ENCODE results near the gene FAM90A1.
A peak's percentile ranks its signal among the peaks of the same experiment; 100 is the strongest.
"Not testable (repeated sequence)": the region's sequence is repeated elsewhere in the genome, so short reads cannot be mapped to it uniquely, and the experiment has no call there.

The FAM90A1 gene

DNA sequence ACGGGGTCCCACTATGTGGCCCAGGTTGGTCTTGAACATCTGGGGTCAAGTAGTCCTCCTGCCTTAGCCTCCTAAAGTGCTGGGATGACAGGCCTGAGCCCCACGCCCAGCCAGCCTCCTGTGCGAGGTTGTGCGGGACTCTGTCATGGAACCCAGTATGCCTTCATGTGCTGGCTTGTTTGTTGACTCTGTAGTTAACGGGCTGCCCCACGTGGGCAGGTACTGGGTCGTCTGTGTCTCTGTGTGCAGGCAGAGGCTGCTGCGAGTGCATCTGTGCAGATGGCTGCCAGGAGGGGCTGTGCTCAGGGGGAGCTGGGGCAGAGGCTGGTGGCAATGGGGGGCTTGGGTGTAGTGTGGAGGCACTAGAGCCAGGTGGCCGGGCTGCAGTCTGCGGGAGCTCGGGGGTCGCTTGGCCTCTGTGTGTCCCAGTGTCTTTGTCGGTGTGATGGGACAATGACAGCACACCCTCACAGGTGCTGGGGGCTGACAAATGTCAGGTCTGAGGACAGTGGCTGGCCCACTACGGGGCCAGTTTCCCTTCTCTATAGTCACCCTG lies 6.0 kb upstream of the FAM90A1 start:
- DNase-seq (ENCODE audit: low read depth) = not testable (repeated sequence)

DNA sequence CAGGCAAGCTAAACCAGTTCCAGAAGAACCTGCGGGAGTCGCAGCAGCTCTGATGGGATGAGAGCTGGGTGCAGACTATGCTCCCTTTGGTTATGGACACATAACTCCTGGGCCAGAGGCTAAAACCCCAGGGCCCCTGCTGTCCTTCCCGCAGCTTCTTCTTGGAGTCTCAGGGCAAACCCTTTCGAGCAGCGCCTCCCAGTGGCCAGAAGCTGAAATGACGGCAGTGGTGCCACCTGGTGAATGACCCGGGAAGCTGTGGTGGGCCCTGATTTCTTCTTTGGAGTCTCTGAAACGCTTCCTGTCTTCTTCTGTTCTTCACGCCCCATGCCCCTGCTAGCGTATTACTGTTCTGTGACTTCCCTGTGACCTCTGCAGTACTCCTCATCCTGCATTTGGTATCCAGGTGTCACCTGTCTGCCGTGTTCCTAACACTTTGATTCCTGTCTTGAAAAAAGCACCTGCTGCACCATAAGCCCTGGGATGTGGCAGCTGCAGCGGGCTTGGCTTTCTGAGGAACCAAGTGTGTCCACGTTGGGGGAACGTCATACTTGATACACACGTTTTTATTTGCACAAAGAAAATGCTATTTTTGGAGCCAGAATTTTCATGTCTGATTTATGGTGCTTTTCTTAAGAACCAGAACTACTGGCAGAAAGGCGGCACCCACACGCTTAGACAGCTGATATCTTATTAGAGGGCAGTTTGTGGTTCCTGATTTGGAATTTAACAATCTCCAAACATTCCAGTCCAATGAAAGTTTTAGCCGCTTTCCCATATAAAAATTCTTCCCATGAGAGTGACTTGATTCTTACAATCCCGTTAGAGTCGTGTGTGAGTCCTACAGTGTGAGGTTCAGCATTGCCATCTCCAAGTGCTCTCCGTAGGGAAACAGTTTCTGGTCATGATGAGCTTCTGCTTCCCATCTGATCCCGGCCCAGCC lies 4.5 kb upstream of the FAM90A1 start:
- DNase-seq (ENCODE audit: low read depth) = peak; percentile 48

DNA sequence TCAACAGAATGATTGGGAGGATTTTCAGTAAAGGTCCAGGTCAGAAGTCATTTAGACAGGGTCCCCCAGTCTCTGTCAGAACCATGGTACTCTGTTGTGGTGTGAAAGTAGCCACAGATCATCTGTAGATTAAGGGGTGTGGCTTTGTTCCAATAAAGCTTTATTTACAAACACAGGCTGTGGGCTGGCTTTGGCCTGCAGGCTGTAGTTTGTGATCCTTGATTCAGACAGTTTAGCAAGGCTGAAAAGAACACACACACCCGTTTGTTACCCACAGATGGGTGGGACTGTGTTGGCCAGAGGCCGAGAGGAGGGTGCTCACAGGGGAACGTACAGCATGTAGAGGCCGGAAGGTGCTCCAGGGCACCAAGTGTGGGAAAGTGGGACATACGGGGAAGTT lies 3.6 kb upstream of the FAM90A1 start:
- not testable (repeated sequence) for DNase-seq (ENCODE audit: low read depth)

DNA sequence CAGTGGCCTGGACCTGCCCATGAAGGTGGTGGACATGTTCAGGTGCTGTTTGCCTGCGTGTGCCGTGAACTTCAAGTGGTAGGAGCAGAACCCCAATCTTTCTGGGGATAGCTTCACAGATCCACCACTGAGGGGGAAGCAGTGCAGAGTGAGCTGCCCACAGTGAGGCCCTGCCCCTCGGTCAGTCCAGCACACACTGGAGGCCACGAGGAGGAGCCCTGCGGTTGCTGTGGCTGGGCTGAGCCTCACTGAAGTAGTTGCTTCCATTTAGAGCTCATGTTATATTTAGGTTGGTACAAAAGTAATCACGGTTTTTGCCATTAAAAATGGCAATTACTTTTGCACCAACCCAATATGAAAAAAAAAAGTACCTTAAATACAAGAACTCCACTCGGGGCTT lies 2.1 kb upstream of the FAM90A1 start:
- DNase-seq (ENCODE audit: low read depth) = not testable (repeated sequence)

DNA sequence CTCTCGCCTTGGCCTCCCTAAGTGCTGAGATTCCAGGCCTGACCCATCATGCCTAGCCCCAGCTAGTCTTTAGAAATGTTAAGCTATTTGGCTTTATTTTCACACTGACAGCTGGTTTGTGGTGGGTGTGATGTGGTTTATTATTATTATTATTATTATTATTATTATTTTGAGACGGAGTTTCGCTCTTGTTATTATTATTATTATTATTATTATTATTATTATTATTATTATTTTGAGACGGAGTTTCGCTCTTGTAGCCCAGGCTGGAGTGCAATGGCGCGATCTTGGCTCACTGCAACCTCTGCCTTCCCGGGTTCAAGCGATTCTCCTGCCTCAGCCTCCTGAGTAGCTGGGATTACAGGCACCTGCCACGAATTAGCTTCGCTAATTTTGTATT lies 1.2 kb upstream of the FAM90A1 start:
- DNase-seq (ENCODE audit: low read depth) = not testable (repeated sequence)

DNA sequence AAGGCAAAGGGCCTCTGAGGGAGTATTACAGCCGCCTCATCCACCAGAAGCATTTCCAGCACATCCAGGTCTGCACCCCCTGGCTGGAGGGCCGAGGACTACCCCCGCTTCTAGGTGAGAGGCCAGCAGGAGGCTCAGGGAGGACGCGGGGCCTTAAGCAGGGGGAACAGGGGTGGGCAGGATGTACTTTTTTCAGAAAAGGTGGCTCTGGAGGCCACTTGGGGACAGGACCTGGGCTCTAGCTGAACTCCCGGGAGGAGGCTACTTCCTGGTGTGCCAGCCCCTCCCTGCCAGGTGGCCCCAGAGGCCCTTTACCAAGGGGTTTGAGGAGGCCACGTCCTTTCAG lies 287 bp upstream of the FAM90A1 start:
- DNase-seq (ENCODE audit: low read depth) = not testable (repeated sequence)

DNA sequence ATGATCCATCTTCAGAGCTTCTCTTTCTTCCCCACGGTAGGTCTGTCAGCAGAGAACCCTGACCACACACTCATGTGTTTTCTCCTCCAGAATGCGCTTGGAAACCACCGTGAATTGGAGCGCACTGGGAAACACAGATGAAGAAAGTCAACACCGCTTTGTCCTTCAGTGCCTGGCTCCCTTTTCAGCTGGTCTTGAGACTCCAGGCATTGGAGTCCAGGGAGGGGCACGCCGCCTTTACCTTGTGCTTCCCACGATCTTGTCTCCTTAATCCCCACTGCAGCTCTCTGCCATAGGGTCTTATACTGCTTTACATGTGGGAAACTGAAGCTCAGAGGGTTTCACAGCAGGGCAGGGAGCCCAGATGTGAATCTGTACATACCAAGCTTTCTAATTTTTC lies 1.1 kb downstream of the FAM90A1 start:
- no peak for DNase-seq (ENCODE audit: low read depth)

DNA sequence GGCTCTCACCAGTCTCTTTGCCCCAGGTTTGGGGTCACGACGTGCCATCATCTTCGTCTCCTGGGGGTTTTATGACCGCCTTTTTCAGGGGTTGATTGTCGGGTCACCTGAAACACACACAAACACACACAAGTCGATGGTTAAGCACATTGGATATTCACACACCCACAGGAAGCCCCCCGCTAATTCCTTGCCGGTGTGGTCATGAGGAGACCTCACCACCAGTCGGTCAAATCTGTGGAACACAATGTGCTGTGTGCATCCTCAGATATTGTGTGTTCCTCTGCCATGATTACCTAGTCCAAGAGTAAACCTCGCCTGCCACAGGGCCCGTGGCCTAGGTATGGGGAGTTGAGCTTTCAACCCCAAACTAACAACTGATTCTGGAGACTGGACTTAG lies 2.6 kb downstream of the FAM90A1 start:
- not testable (repeated sequence) for DNase-seq (ENCODE audit: low read depth)

DNA sequence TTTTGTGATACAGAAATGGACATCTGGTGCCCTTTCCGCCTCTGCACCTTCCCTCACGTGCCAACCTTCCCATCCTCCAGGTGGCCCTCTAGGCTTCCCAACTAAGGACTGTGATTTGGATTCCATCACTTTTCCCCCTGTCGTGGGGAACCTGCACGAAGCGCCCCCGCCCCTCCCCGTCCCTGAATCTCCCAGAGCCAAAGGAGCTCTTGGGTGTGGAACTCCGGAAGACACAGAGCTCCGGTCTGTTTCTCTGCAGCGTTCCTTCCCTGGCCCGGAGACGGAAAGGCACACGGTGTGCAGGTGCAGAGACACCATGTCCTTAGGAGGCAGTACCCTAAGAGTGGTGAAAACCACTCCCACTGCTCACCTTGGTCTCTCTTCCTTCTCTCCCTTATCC lies 3.8 kb downstream of the FAM90A1 start:
- DNase-seq (ENCODE audit: low read depth) = not testable (repeated sequence)

DNA sequence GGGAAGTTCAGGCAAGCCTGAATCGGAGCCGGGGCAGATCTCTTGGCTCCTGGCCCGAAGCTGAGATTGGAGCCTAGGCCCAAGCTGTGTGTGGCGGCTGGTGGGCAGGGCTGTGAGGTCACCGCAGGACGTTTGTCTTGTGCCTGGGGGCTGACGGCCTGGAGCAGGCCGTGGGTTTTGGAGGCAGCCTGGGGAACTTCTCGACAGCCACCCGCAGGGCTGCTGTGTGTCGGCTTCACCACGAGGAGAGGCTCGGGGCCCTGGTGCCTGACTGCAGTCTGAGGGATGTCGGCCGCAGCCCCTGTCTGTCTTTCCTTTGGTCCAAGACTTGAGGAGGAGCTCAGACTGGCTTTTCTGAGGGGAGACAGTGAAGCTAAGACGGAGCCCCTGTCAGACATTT lies 5.1 kb downstream of the FAM90A1 start:
- not testable (repeated sequence) for DNase-seq (ENCODE audit: low read depth)

DNA sequence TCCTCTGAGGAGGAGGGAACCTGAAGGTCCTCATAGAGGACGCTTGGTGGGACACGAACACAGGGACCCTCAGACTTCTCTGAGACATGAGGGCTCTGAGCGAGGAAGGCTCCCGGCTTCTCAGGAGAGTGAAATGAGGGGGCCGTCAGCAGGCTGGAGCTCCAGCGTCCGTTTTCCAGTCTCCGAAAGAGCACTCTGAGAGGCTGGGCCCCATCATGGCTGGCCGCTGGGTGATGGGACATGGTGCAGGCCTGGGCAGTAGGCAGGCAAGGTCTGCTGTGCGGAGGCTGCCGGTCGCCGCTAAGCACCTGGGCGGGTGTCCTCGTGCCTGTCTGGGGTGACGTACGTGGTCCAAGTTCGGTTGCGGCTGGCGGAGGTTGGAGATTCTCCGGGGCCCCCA lies 5.6 kb downstream of the FAM90A1 start:
- not testable (repeated sequence) for DNase-seq (ENCODE audit: low read depth)

DNA sequence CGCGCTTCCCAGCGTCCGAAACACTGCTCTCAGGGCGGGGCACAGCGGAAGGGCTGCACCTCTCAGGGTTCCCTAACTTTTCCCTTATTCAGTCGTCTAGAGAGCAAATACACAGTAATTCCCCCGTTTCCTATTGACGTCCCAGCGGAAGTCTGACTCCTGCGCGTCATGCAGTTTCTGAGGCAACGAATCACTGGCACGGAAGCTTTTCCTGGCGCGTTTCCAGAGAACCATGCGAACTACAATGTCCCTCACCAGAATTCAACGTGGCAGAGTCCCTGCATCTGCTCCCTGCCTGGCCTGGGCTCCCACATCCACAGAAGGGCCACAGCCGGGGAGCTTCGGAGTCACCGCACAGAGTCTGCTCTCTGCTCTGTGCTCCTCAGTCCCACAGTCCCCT lies 6.0 kb downstream of the FAM90A1 start:
- not testable (repeated sequence) for DNase-seq (ENCODE audit: low read depth)

DNA sequence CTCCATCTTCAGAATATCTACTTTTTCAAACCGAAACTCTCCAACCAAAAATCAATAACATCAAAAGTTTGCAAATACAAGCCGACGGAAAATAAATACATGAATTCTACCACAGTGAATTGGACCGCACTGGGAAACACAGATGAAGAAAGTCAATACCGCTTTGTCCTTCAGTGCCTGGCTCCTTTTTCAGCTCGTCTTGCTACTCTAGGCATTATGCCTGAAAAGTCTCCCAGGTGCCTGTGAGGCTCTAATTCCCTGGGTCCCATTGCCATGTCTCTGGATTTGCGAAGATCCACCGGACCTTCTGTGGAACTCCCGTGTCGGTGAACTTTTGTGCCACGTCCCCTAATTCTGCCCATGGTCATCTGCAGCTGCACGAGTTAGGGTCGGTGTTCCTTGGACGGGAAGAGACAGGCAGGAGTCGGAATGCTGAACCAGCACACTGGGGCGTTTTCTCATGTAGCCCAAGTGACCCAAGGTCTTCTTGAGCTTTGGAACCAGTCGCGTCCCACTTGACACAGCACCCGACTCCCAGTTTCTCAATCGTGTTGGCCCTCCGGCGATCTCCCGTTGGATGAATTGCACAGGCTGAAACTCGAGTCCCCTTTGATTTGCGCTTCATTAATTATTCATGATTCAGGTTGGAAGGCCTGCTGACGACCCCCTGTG lies 8.6 kb downstream of the FAM90A1 start:
- DNase-seq (ENCODE audit: low read depth) = not testable (repeated sequence)

DNA sequence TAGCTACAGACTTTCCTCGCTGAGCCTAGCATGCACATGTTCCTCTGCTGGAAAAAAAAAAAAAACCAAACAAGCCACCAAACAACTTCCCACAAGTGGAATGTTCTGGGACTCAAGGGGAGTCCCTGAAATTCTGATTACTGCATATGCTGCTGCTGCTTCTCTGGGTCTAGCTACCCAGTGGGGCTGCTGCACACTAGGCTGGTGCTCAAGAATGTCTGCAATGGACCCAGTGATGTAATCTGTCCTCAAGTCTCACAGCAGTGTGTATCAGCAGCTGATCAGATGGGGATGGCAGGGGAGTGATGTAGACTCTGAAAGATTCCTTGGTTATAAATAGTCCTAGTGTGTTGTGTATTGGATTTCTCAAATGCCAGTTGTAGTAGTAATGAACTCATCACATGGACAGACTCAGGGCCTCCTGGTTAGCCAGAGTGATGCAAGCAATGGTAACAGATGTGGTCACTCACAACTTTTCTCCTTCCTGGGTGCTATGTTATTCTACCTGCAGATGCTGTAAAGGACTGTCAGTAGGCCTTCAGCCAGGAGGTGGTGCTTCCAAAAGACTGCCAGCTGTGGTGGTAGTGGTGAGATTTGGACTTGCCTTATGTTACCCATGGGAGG lies 29.6 kb downstream of the FAM90A1 start:
- not testable (repeated sequence) for DNase-seq (ENCODE audit: low read depth)

DNA sequence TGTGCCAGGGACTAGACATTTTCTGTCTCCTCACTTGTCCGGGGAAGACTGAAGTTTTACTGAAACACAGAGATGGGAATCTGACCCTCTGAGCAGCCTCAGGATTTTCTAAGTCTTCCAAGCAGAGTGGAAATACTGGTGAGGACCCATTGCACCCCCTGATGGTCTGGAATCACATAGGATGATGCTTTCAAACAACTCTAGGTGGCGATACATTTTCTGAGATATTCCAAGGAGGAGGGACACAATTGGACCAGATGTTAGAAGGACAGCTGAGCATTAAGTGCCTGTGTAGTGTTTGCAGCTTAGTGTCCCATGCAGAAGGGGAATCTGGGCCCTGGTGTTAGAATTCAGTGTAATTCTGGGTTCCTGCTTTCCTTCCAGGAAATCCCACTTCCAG lies 39.3 kb downstream of the FAM90A1 start:
- DNase-seq (ENCODE audit: low read depth) = not testable (repeated sequence)

DNA sequence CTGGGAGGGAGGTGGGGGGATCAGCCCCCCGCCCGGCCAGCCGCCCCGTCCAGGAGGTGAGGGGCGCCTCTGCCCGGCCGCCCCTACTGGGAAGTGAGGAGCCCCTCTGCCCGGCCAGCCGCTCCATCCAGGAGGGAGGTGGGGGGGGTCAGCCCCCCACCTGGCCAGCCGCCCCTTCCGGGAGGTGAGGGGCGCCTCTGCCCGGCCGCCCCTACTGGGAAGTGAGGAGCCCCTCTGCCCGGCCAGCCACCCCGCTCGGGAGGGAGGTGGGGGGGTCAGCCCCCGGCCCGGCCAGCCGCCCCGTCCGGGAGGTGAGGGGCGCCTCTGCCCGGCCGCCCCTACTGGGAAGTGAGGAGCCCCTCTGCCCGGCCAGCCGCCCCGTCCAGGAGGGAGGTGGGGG lies 43.2 kb downstream of the FAM90A1 start:
- DNase-seq (ENCODE audit: low read depth) = not testable (repeated sequence)

DNA sequence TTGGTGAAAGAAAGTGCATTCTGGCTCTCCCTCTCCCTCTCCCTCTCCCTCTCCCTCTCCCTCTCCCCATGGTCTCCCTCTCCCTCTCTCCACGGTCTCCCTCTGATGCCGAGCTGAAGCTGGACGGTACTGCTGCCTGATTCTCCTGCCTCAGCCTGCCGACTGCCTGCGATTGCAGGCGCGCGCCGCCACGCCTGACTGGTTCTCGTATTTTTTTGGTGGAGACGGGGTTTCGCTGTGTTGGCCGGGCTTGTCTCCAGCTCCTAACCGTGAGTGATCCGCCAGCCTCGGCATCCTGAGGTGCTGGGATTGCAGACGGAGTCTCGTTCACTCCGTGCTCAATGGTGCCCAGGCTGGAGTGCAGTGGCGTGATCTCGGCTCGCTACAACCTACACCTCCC lies 44.1 kb downstream of the FAM90A1 start:
- not testable (repeated sequence) for DNase-seq (ENCODE audit: low read depth)

DNA sequence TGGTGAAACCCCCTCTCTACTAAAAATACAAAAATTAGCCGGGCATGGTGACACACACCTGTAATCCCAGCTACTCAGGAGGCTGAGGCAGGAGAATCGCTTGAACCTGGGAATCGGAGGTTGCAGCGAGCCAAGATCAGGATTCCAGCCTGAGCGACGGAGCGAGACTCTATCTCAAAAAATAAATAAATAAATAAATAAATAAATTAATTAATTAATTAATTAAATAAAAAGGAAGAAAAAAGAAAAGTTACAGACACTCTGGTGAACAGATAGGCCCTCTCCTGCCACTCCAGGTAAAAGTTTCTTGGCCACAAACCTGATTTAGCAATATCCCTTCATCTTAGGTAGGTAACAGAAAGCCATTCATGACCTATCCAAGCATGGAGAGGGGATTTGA lies 44.5 kb downstream of the FAM90A1 start:
- DNase-seq (ENCODE audit: low read depth) = not testable (repeated sequence)

DNA sequence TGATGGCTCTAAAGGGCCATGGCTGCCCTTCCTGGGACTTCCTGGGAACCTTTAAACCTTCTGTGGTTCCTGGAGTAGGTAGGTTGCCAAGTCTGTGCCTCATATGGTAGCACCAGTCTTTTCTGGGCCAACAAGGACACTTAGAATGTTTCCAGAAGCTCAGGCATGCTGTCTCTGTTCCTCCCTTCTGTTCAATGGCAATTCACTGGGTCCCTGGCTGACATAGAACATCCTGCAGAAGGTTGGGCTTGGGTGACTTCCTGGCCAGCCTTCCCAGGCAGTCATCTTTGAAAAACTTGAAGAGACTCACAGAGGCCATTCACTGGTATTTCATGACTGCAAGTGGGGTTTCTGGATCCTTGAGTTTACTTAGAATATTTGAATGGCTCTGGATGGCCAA lies 46.1 kb downstream of the FAM90A1 start:
- DNase-seq (ENCODE audit: low read depth) = not testable (repeated sequence)

DNA sequence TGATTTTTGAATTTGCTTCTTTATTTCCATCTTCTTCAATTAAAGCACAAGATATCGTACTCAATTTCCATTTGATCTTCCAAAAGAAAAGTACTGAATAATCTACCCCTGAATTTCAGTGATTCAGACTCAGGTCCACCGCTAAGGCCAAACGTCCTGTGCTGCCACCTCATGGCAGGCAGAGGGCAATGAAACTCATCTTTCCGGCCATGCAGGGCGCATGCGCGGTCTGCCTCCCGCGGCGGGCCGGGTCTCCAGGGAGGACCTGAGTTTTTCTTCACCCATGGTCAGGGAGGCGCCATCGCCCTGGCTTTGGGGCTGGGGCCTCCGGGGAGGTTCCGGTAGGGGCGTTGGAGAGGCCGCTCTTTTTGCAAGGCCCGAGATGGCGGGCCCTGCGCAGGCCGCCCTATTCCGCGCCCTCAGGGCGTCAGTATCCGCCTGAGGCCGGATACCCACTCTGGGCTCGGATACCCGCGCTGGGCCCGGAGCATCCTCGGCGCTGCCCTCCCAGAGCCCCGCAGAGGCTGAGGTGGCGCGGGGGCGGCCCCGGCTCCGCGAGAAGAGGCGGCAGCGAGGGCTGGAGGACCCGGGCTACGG lies 47.3 kb downstream of the FAM90A1 start:
- DNase-seq (ENCODE audit: low read depth) = peak; percentile 26

DNA sequence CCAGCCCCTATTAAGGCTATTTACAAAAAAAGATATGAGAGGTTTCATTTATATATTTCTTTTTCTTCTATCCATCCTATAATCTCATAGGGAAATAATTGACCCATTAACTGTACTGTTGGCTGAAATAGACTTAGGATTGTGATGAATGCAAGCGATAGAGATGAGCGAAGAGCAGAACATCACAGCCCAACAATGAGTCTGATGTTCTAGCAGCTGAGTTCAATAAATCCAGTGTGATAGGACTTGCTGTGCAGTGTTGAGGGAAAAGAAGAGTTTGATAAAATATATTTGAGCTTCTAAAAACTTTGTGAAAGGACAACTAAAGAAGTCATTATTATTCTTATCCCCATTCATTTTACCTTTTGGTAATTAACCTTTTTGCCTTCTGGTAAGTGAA lies 54.5 kb downstream of the FAM90A1 start:
- not testable (repeated sequence) for DNase-seq (ENCODE audit: low read depth)
